T-cell (primary cell): ENCODE measurements around the gene MCM9. TPM values are rescaled to one million over a fixed set of nuclear protein-coding genes. Genes with fewer than 3 reads are reported as not detected.

Source experiments
- ATAC-seq, 4 experiments: fragments of 200-7000 bp in 3 of 4; fragments of 150-1000 bp in 1 of 4; cut with Tn5 transposase; replicated peaks in 1 of 4; 1 replicate in 3 of 4; 2 replicates in 1 of 4; pipeline ENCODE4 v1.10.0; 2021; ENCODE audit warnings: moderate library complexity in 3 of 4, mild to moderate bottlenecking in 2 of 4, moderate number of reproducible peaks in 1 of 4
- CTCF ChIA-PET, 2 donors: fragments of 300-600 bp; sonication (Branson Sonifier 250); formaldehyde crosslinking; loops; one replicate each; lab custom pipeline; 2022; ENCODE audit warnings: antibody characterized with exemption in 2 of 2; lab: Charles Lee
- POLR2A ChIA-PET, 2 donors: fragments of 300-600 bp; sonication (Branson Sonifier 250); formaldehyde crosslinking; loops; one replicate each; lab custom pipeline; 2022; ENCODE audit warnings: antibody characterized with exemption in 2 of 2; lab: Charles Lee
- DNase-seq, 35 experiments: peaks; one replicate each; pipeline versions ENCODE4 v3.0.0 to v3.0.0-alpha.2; 2013 to 2023
- H3K27ac ChIP-seq: one replicate; pipeline ENCODE4 v1.5.1; 2013; ENCODE audit warnings: low read length
- H3K27me3 ChIP-seq, 2 experiments: replicated peaks in 1 of 2; 1 replicate in 1 of 2; 2 replicates in 1 of 2; pipeline versions ENCODE4 v1.6.1 to v1.7.0; 2013; ENCODE audit warnings: low read length in 1 of 2, mixed read lengths in 1 of 2; ENCODE audit not compliant: control insufficient read depth in 2 of 2, insufficient read depth in 2 of 2; ENCODE audit errors: extremely low read depth in 1 of 2
- H3K36me3 ChIP-seq, 2 donors: 1 replicate in 1 of 2; 2 replicates in 1 of 2; pipeline versions ENCODE4 v1.6.1 to v1.7.0; 2013; ENCODE audit warnings: low read length in 1 of 2; ENCODE audit not compliant: control insufficient read depth in 2 of 2, insufficient read depth in 1 of 2; ENCODE audit errors: extremely low read depth in 1 of 2
- H3K4me1 ChIP-seq, 2 experiments: 1 replicate in 1 of 2; 2 replicates in 1 of 2; pipeline versions ENCODE4 v1.6.1 to v1.7.0; 2013; ENCODE audit warnings: low read length in 2 of 2, mixed read lengths in 1 of 2; ENCODE audit not compliant: insufficient read depth in 2 of 2, control insufficient read depth in 1 of 2; ENCODE audit errors: extremely low read depth in 1 of 2
- H3K4me3 ChIP-seq, 2 donors: 1 replicate in 1 of 2; 2 replicates in 1 of 2; pipeline versions ENCODE4 v1.5.1 to v1.7.0; 2013; ENCODE audit warnings: mild to moderate bottlenecking in 2 of 2, low read length in 1 of 2, moderate library complexity in 1 of 2; ENCODE audit not compliant: control insufficient read depth in 1 of 2; ENCODE audit errors: extremely low read depth in 1 of 2
- H3K9me3 ChIP-seq: 2 replicates; pipeline ENCODE4 v1.7.0; 2013
- H3K27ac Mint-ChIP-seq, 2 donors: one replicate each; pipeline ENCODE4 v1.8.0; 2020 to 2021; ENCODE audit warnings: mild to moderate bottlenecking in 2 of 2, mixed read lengths in 2 of 2
- H3K27me3 Mint-ChIP-seq, 2 donors: one replicate each; pipeline ENCODE4 v1.8.0; 2021 to 2022; ENCODE audit warnings: mixed read lengths in 2 of 2
- H3K36me3 Mint-ChIP-seq: one replicate; pipeline ENCODE4 v1.8.0; 2021; ENCODE audit warnings: mixed read lengths
- H3K4me1 Mint-ChIP-seq, 3 donors: one replicate each; pipeline ENCODE4 v1.8.0; 2020 to 2022; ENCODE audit warnings: mixed read lengths in 3 of 3, mild to moderate bottlenecking in 1 of 3
- H3K4me3 Mint-ChIP-seq, 3 donors: one replicate each; pipeline ENCODE4 v1.8.0; 2020 to 2022; ENCODE audit warnings: mild to moderate bottlenecking in 3 of 3, mixed read lengths in 3 of 3, moderate library complexity in 3 of 3
- H3K9me3 Mint-ChIP-seq, 3 donors: one replicate each; pipeline ENCODE4 v1.8.0; 2020 to 2022; ENCODE audit warnings: mixed read lengths in 3 of 3
- WGBS: methylation state at CpG from one replicate; pipeline ENCODE4 v1.1.5; 2013; ENCODE audit warnings: missing lambda C conversion rate; ENCODE audit not compliant: insufficient coverage; 5-methylcytosine and 5-hydroxymethylcytosine counted together
- total RNA-seq, 35 experiments: library from RNA in 6 of 35; stranded (reverse) in 6 of 35; fragments of 120-200 nt in 1 of 35; gene quantifications; one replicate each; pipeline versions ENCODE4 v1.2.1 to v1.2.4 and lab custom pipeline; 2013 to 2026

Gene MCM9
- total RNA-seq, 5 donors from 2014 or later (not counting 1 experiment from before 2014, with no cell fraction given), result 27.9 to 34.8 (median 31.4) TPM

GRCh38 chr6:118895859-118896258 is 39.1 kb downstream of the MCM9 start:
- peak overlapping the region; percentile 34 for H3K27ac ChIP-seq
- Mint-ChIP-seq H3K27ac (peak overlapping the region; percentile 80 to 87), H3K4me1 (peaks cover 63 to 67% (median 66%) of the 10 kb centered on the region in 3 donors), H3K9me3 (no peaks in the 10 kb centered on the region), H3K36me3 (peaks cover 26% of the 10 kb centered on the region), H3K4me3 (peak overlapping the region; percentile 75 to 94 (median 76)), H3K27me3 (no peaks in the 10 kb centered on the region)
- no CpG with 5 or more reads among the region's 2 CpGs for WGBS
- no peaks in the 10 kb centered on the region for H3K27me3 ChIP-seq
- ChIA-PET CTCF (interaction anchor here (0.7 to 4.5 kb wide), 15 partner anchors 9 to 331 kb away, joined by 3 to 30 read pairs (median 3); no protein-coding TSS in a partner anchor), POLR2A (interaction anchor here (0.7 to 3.6 kb wide), 5 partner anchors 9 to 1204 kb away, joined by 3 to 17 read pairs (median 3); no protein-coding TSS in a partner anchor)
- no peaks in the 10 kb centered on the region for H3K9me3 ChIP-seq
- H3K4me1 ChIP-seq, result peaks cover 44 to 54% of the 10 kb centered on the region in 2 experiments
- peaks cover 0 to 11% of the 10 kb centered on the region in 2 donors for H3K36me3 ChIP-seq
- H3K4me3 ChIP-seq, result peak overlapping the region in 1 of 2 donors; percentile 8
- no peak for DNase-seq
- no peak for ATAC-seq

DNA sequence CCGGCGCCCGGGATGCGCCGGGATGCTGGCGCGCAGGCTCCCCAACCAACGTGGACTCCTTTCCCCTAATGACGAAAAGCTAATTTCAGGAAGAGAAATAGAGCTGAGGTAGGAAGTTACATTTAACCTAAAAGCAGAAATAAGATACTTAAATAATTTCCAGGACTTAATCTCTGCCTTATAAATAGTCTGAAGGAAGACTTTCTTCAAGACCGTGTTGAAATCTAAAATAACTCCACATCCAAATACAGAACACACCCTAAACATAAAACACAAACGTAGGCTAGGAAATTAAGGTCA is 39.7 kb downstream of the MCM9 start:
- peaks cover 61 to 65% (median 65%) of the 10 kb centered on the region in 3 donors for H3K4me1 Mint-ChIP-seq
- ATAC-seq (no peak), DNase-seq (no peak)
- peak overlapping the region; percentile 78 for H3K27ac ChIP-seq
- no CpG with 5 or more reads among the region's 11 CpGs for WGBS
- H3K4me1 ChIP-seq, result peaks cover 42 to 49% of the 10 kb centered on the region in 2 experiments
- H3K36me3 Mint-ChIP-seq, result peaks cover 20% of the 10 kb centered on the region
- peaks cover 0 to 10% of the 10 kb centered on the region in 2 donors for H3K36me3 ChIP-seq
- H3K27me3 Mint-ChIP-seq, result no peaks in the 10 kb centered on the region
- H3K9me3 ChIP-seq, result no peaks in the 10 kb centered on the region
- H3K4me3 ChIP-seq, result peak overlapping the region; percentile 89 to 94
- no peaks in the 10 kb centered on the region for H3K9me3 Mint-ChIP-seq
- H3K4me3 Mint-ChIP-seq, result peak overlapping the region; percentile 91 to 96 (median 94)
- POLR2A ChIA-PET, result interaction anchor here (0.7 to 3.6 kb wide), 4 partner anchors 9 to 244 kb away, joined by 3 to 17 read pairs (median 5); partner anchors contain the start of gene CEP85L (in 1 of the 2)
- no peaks in the 10 kb centered on the region for H3K27me3 ChIP-seq
- CTCF ChIA-PET, result interaction anchor here (0.7 to 4.5 kb wide), 5 partner anchors 12 to 330 kb away, joined by 3 to 30 read pairs (median 4); no protein-coding TSS in a partner anchor
- H3K27ac Mint-ChIP-seq, result peak overlapping the region; percentile 91

GRCh38 chr6:118894425-118895260 is 40.3 kb downstream of the MCM9 start:
- Histone ChIP-seq H3K9me3 (no peaks in the 10 kb centered on the region), H3K36me3 (peaks cover 0 to 10% of the 10 kb centered on the region in 2 donors), H3K27me3 (no peaks in the 10 kb centered on the region), H3K4me1 (peaks cover 41 to 47% of the 10 kb centered on the region in 2 experiments), H3K27ac (peak overlapping the region; percentile 78), H3K4me3 (peak overlapping the region; percentile 89 to 94)
- H3K4me1 Mint-ChIP-seq, result peaks cover 61 to 65% (median 65%) of the 10 kb centered on the region in 3 donors
- H3K27ac Mint-ChIP-seq, result peak overlapping the region; percentile 94 to 100
- CTCF ChIA-PET, result interaction anchor here (0.5 to 4.5 kb wide), 9 partner anchors 12 to 329 kb away, joined by 3 to 30 read pairs (median 4); no protein-coding TSS in a partner anchor
- peaks cover 16% of the 10 kb centered on the region for H3K36me3 Mint-ChIP-seq
- ATAC-seq, result peak; percentile 42 to 49 (median 46)
- H3K27me3 Mint-ChIP-seq, result no peaks in the 10 kb centered on the region
- no peaks in the 10 kb centered on the region for H3K9me3 Mint-ChIP-seq
- H3K4me3 Mint-ChIP-seq, result peak overlapping the region; percentile 91 to 96 (median 94)
- POLR2A ChIA-PET, result interaction anchor here in 1 of 2 donors (0.6 to 3.6 kb wide), 4 partner anchors 10 to 328 kb away, joined by 3 to 17 read pairs (median 5); partner anchors contain the start of gene CEP85L
- DNase-seq, result peak; percentile 39 to 77 (median 60)
- under 1% methylated on average over 85 of the region's 102 CpGs for WGBS

- Histone ChIP-seq H3K27ac (peak within 1 kb of the TSS; percentile 91), H3K9me3 (no peaks in the 10 kb centered on the region), H3K4me3 (peak within 1 kb of the TSS; percentile 89 to 94), H3K27me3 (no peaks in the 10 kb centered on the region), H3K36me3 (peaks cover 0 to 10% of the 10 kb centered on the region in 2 donors), H3K4me1 (peaks cover 35 to 41% of the 10 kb centered on the region in 2 experiments)
- peaks cover 11% of the 10 kb centered on the region for H3K36me3 Mint-ChIP-seq
- peaks cover 61 to 65% (median 65%) of the 10 kb centered on the region in 3 donors for H3K4me1 Mint-ChIP-seq
- H3K27ac Mint-ChIP-seq, result peak within 1 kb of the TSS; percentile 99 to 100
- no peaks in the 10 kb centered on the region for H3K27me3 Mint-ChIP-seq
- WGBS, result under 1% methylated on average over 37 of the region's 51 CpGs
- ChIA-PET POLR2A (interaction anchor here (0.6 to 3.6 kb wide), 2 partner anchors 85 to 1187 kb away, joined by 3 to 17 read pairs; no protein-coding TSS in a partner anchor), CTCF (interaction anchor here (0.5 to 4.5 kb wide), 8 partner anchors 10 to 328 kb away, joined by 3 to 30 read pairs (median 5); no protein-coding TSS in a partner anchor)
- DNase-seq (peak; percentile 86 to 97 (median 93)), ATAC-seq (peak; percentile 78 to 81 (median 79))
- peak within 1 kb of the TSS; percentile 91 to 96 (median 94) for H3K4me3 Mint-ChIP-seq
- H3K9me3 Mint-ChIP-seq, result no peaks in the 10 kb centered on the region
These were observed 41.0 kb downstream of the MCM9 start, which contains the start of gene ASF1A for GRCh38 chr6:118893807-118894424. ASF1A (plus strand) TSS chr6:118894152; CDS start chr6:118894414, 262 bp downstream.

DNA sequence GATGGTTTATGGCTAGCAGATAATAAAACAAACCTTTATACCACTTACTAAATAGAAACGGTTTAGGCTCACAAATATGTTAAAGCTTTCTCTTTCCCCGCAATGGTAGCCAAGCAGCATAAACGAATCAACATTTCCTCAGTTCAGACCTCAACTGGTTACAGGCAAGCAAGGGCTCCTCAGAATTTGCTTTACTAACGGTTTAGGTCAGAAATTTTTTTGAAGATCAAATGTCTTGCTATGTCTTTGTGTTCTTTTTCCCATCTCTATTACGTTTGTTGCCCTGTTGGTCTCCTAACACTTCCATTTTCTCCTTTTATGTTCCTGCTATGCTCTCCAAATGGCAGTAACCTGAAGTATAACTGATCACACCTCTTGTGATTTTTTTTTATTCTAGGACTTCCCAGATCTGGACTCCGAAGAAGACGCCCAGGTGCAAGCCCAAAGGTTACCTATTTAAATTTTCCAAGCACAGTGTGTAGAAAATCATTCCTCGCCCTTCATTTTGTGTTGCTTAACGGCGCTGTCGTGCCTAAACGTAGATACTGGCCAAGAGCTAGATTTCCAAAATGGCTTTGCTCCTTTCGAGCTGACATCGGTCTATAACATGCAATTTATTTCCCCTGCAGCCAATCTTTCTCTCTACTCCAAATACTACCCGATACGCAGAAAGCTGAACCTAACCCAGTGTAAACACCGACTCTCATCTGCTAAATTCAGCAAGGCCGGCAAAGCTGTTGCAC is 41.7 kb downstream of the MCM9 start:
- no peaks in the 10 kb centered on the region for H3K27me3 Mint-ChIP-seq
- H3K27me3 ChIP-seq, result no peaks in the 10 kb centered on the region
- peaks cover 59 to 65% (median 63%) of the 10 kb centered on the region in 3 donors for H3K4me1 Mint-ChIP-seq
- H3K4me1 ChIP-seq, result peaks cover 29 to 40% of the 10 kb centered on the region in 2 experiments
- peak overlapping the region; percentile 91 to 96 (median 94) for H3K4me3 Mint-ChIP-seq
- CTCF ChIA-PET, result interaction anchor here (0.5 to 4.5 kb wide), 7 partner anchors 9 to 328 kb away, joined by 3 to 30 read pairs (median 7); no protein-coding TSS in a partner anchor
- POLR2A ChIA-PET, result interaction anchor here (0.6 to 3.6 kb wide), 2 partner anchors 84 to 1186 kb away, joined by 3 to 17 read pairs; no protein-coding TSS in a partner anchor
- no peaks in the 10 kb centered on the region for H3K9me3 Mint-ChIP-seq
- H3K4me3 ChIP-seq, result peak overlapping the region; percentile 57 to 89
- H3K36me3 ChIP-seq, result peaks cover 0 to 6% of the 10 kb centered on the region in 2 donors
- H3K27ac Mint-ChIP-seq, result peak overlapping the region; percentile 99 to 100
- ATAC-seq (peak; percentile 27 to 54 (median 33)), DNase-seq (peak in 29 of 35 experiments; percentile 41 to 84 (median 59))
- no peaks in the 10 kb centered on the region for H3K9me3 ChIP-seq
- H3K36me3 Mint-ChIP-seq, result peaks cover 6% of the 10 kb centered on the region
- under 1% methylated on average over 14 of the region's 18 CpGs for WGBS
- H3K27ac ChIP-seq, result peak overlapping the region; percentile 91
